GM12878 (cell line): ENCODE data around the gene ABCA3. TPM values are rescaled to one million over a fixed set of nuclear protein-coding genes. Genes with fewer than 3 reads are reported as not detected.

Experiments
- ATAC-seq: fragments of 200-7000 bp; cut with Tn5 transposase; 3 replicates; pipeline ENCODE4 v1.9.1; 2020; ENCODE audit warnings: mild to moderate bottlenecking, moderate library complexity
- BruUV-seq: library from RNA; stranded (reverse); fragments of 400-500 nt; replicated peaks from 2 replicates; lab custom pipeline; 2021; lab: Mats Ljungman, UMichigan
- CTCF ChIA-PET: fragments of 300-600 bp; sonication (Branson Sonifier 250); formaldehyde crosslinking; extraction: SDS; loops from one replicate; lab custom pipeline; 2021; ENCODE audit warnings: inconsistent platforms; lab: Yijun Ruan, JAX
- POLR2A ChIA-PET: fragments of 350-600 bp; formaldehyde crosslinking; extraction: SDS; loops from one replicate; lab custom pipeline; 2021; ENCODE audit warnings: inconsistent platforms; lab: Charles Lee
- RAD21 ChIA-PET: fragments of 300-600 bp; sonication (Branson Sonifier 250); formaldehyde crosslinking; loops from one replicate; lab custom pipeline; 2023; ENCODE audit warnings: antibody characterized with exemption; ENCODE audit not compliant: unreplicated experiment; lab: Charles Lee
- SMC1A ChIA-PET: fragments of 300-600 bp; sonication (Branson Sonifier 250); formaldehyde crosslinking; loops from one replicate; lab custom pipeline; 2023; ENCODE audit not compliant: unreplicated experiment, uncharacterized antibody; lab: Charles Lee
- DNase-seq: peaks from one replicate; pipeline ENCODE4 v3.0.0-alpha.2; 2011; ENCODE audit warnings: low read depth, low spot score
- FAIRE-seq: peaks from 3 replicates; lab custom pipeline; 2011; peaks lifted over from hg19 to GRCh38; lab: Jason Lieb, UNC
- H2AFZ ChIP-seq: 2 replicates; pipeline ENCODE4 v1.6.0; 2011; ENCODE audit warnings: low read depth, low read length, control low read depth; ENCODE audit not compliant: control insufficient read depth
- H3K27ac ChIP-seq: 2 replicates; pipeline ENCODE4 v1.5.1; 2011; ENCODE audit warnings: control low read depth; ENCODE audit not compliant: control insufficient read depth, insufficient read depth
- H3K27me3 ChIP-seq, 2 experiments: replicated peaks in 1 of 2; 2 replicates each; pipeline versions ENCODE4 v1.6.0 to v1.6.1; 2011; ENCODE audit warnings: low read length in 1 of 2; ENCODE audit not compliant: control insufficient read depth in 2 of 2, insufficient read depth in 2 of 2
- H3K36me3 ChIP-seq, 2 experiments: 2 replicates each; pipeline ENCODE4 v1.5.1; 2011; ENCODE audit warnings: low read length in 1 of 2; ENCODE audit not compliant: control insufficient read depth in 2 of 2, insufficient read depth in 2 of 2
- H3K4me1 ChIP-seq: 2 replicates; pipeline ENCODE4 v1.6.1; 2011; ENCODE audit warnings: mild to moderate bottlenecking, low read length, moderate library complexity, mixed read lengths; ENCODE audit not compliant: control insufficient read depth, insufficient read depth
- H3K4me2 ChIP-seq: 2 replicates; pipeline ENCODE4 v1.6.0; 2011; ENCODE audit warnings: control low read depth; ENCODE audit not compliant: control insufficient read depth, insufficient read depth
- H3K4me3 ChIP-seq: fragments of 200-600 bp; sonication (generic); 2 replicates; pipeline ENCODE4 v1.5.1; 2016
- H3K79me2 ChIP-seq: 2 replicates; pipeline ENCODE4 v1.6.0; 2011; ENCODE audit warnings: low read length; ENCODE audit not compliant: control insufficient read depth, insufficient read depth
- H3K9ac ChIP-seq: 2 replicates; pipeline ENCODE4 v1.8.0; 2011; ENCODE audit warnings: low read length, control low read depth, mixed read lengths; ENCODE audit not compliant: control insufficient read depth, insufficient read depth
- H3K9me3 ChIP-seq: replicated peaks from 3 replicates; pipeline ENCODE4 v1.5.1; 2011; ENCODE audit warnings: mild to moderate bottlenecking, low read length; ENCODE audit not compliant: control insufficient read depth, insufficient read depth
- H4K20me1 ChIP-seq: 2 replicates; pipeline ENCODE4 v1.6.0; 2011; ENCODE audit not compliant: control insufficient read depth, insufficient read depth
- BRCA1 ChIP-seq: IDR thresholded peaks from 2 replicates; pipeline ENCODE4 v1.6.1; 2011; ENCODE audit warnings: low read depth, low read length, improper control_type of control experiment
- CHD4 ChIP-seq: fragments of 200-600 bp; sonication (generic); IDR thresholded peaks from 2 replicates; pipeline ENCODE4 v1.6.1; 2016; ENCODE audit warnings: mild to moderate bottlenecking
- CREM ChIP-seq: IDR thresholded peaks from 2 replicates; pipeline ENCODE4 v1.6.1; 2014; ENCODE audit warnings: antibody characterized with exemption, low read depth
- GATAD2B ChIP-seq: fragments of 450-650 bp; conservative IDR thresholded peaks from 2 replicates; pipeline ENCODE4 v1.6.1; 2017; ENCODE audit warnings: low read depth, mild to moderate bottlenecking, moderate library complexity
- IRF5 ChIP-seq: fragments of 450-650 bp; IDR thresholded peaks from 2 replicates; pipeline ENCODE4 v1.6.1; 2017; ENCODE audit warnings: borderline replicate concordance
- JUNB ChIP-seq: IDR thresholded peaks from 2 replicates; pipeline ENCODE4 v1.6.1; 2016; ENCODE audit warnings: antibody characterized with exemption, mild to moderate bottlenecking
- KAT2A ChIP-seq: conservative IDR thresholded peaks from 2 replicates; pipeline ENCODE4 v1.6.1; 2011; ENCODE audit warnings: low read depth, low read length; ENCODE audit not compliant: control insufficient read depth
- LARP7 ChIP-seq: fragments of 450-650 bp; IDR thresholded peaks from 2 replicates; pipeline ENCODE4 v1.6.1; 2017; ENCODE audit warnings: mild to moderate bottlenecking
- NFIC ChIP-seq: IDR thresholded peaks from 2 replicates; pipeline ENCODE4 v1.6.1; 2012; ENCODE audit warnings: low read depth, mild to moderate bottlenecking, inconsistent platforms, low read length, moderate library complexity
- NR2C1 ChIP-seq: fragments of 450-650 bp; IDR thresholded peaks from 2 replicates; pipeline ENCODE4 v1.6.1; 2017; ENCODE audit warnings: antibody characterized with exemption, mild to moderate bottlenecking, moderate library complexity
- SMC3 ChIP-seq: IDR thresholded peaks from 2 replicates; pipeline ENCODE4 v1.6.1; 2011; ENCODE audit warnings: low read length, improper control_type of control experiment, borderline replicate concordance
- STAT3 ChIP-seq: IDR thresholded peaks from 2 replicates; pipeline ENCODE4 v1.6.1; 2011; ENCODE audit warnings: low read depth, low read length, improper control_type of control experiment
- WRNIP1 ChIP-seq: IDR thresholded peaks from 2 replicates; pipeline ENCODE4 v1.6.1; 2011; ENCODE audit warnings: low read depth, low read length, improper control_type of control experiment, borderline replicate concordance
- ZBTB33 ChIP-seq: fragments of 450-650 bp; IDR thresholded peaks from 2 replicates; pipeline ENCODE4 v1.6.1; 2017; ENCODE audit warnings: mild to moderate bottlenecking
- WGBS: methylation state at CpG from one replicate; pipeline ENCODE4 v1.1.6; 2016; ENCODE audit warnings: low lambda C conversion rate; ENCODE audit not compliant: insufficient replicate concordance, insufficient coverage; ENCODE audit errors: missing lambda C conversion rate; 5-methylcytosine and 5-hydroxymethylcytosine counted together
- in situ Hi-C: fragments of 300-500 bp; cut with MboI; formaldehyde crosslinking; loops from 9 replicates; pipeline ENCODE4 v1.14.3; 2018; ENCODE audit warnings: mixed read lengths
- intact Hi-C: fragments of 100-400 bp; cut with micrococcal nuclease; formaldehyde crosslinking; loops from one replicate; pipeline ENCODE4 v1.14.2; 2022; ENCODE audit not compliant: unreplicated experiment
- polyA plus RNA-seq, 11 experiments: library from polyadenylated mRNA; depleted of rRNA in 4 of 11; unstranded in 6 of 11; stranded (reverse) in 5 of 11; fragments of >200 nt; fragmentation: Nextera tagmentation in 4 of 11; fragmentation: Illumina TruSeq in 1 of 11; extraction: Ambion mirVana in 4 of 11; extraction: Trizol in 1 of 11; gene quantifications; 1 replicate in 1 of 11; 2 replicates in 10 of 11; pipeline versions ENCODE4 v1.2.1 to v1.2.3, GENCODE V29; 2011 to 2016; ENCODE audit warnings: inconsistent platforms in 2 of 11, missing spikeins in 2 of 11, low read depth in 1 of 11
- total RNA-seq, 4 experiments: library from RNA; depleted of rRNA in 3 of 4; stranded (reverse); fragments of >200 nt in 3 of 4; fragmentation: Illumina TruSeq in 1 of 4; extraction: Trizol in 1 of 4; gene quantifications; 2 replicates each; pipeline versions ENCODE4 v1.2.1 to v1.2.3, GENCODE V29; 2013 to 2021
- TF ChIP-seq, protein P1 (sequence below): IDR thresholded peaks from 2 replicates; pipeline ENCODE4 v1.6.1; 2012; ENCODE audit warnings: low read depth, low read length, improper control_type of control experiment

The ABCA3 gene
- total and polyA plus RNA-seq, 10 of the 15 experiments (the other 5 are each of a cell fraction or from before 2014, with no cell fraction given), result 0.71 to 17.6 (median 6.7) TPM

DNA sequence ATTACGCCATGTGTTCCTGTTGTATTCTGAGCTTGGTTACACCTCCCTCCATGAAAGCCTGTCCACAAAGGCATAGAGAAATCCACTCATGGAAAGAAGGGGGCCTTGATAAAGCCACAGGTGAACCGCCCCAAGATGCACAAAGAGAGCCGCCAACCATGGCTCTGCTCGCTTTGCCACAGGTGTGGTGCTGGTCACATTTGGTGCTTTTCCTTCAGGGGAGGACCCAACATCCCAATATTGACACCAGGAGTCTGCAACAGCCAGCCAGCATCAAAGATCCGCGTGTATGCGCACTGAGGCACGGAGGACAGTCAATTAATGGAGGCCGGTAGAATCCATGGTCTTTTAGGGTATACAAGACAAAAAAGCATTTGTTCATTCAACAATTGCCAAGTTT lies 7.3 kb downstream of the ABCA3 start:
- Histone ChIP-seq H3K4me2 (no peak overlapping the region), H3K27ac (no peak overlapping the region), H3K9me3 (no peaks in the 10 kb centered on the region), H3K4me3 (no peak overlapping the region), H3K36me3 (no peaks in the 10 kb centered on the region), H3K79me2 (no peaks in the 10 kb centered on the region), H4K20me1 (no peaks in the 10 kb centered on the region), H3K4me1 (no peaks in the 10 kb centered on the region), H3K27me3 (no peaks in the 10 kb centered on the region), H3K9ac (no peak overlapping the region), H2AFZ (no peak overlapping the region)
- intact Hi-C loops, result no loop called here
- ATAC-seq (no peak), DNase-seq (no peak), FAIRE-seq (no peak)
- no TSS peak for BruUV-seq
- no peak for TF ChIP-seq ZBTB33
- TF ChIP-seq BRCA1, result no peak
- TF ChIP-seq CHD4, result no peak
- no peak for TF ChIP-seq GATAD2B
- TF ChIP-seq NR2C1, result no peak
- TF ChIP-seq CREM, result no peak
- TF ChIP-seq, protein P1, sequence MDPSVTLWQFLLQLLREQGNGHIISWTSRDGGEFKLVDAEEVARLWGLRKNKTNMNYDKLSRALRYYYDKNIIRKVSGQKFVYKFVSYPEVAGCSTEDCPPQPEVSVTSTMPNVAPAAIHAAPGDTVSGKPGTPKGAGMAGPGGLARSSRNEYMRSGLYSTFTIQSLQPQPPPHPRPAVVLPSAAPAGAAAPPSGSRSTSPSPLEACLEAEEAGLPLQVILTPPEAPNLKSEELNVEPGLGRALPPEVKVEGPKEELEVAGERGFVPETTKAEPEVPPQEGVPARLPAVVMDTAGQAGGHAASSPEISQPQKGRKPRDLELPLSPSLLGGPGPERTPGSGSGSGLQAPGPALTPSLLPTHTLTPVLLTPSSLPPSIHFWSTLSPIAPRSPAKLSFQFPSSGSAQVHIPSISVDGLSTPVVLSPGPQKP, result no peak
- TF ChIP-seq SMC3, result no peak
- TF ChIP-seq NFIC, result no peak
- TF ChIP-seq KAT2A, result no peak
- TF ChIP-seq JUNB, result no peak
- TF ChIP-seq IRF5, result no peak
- TF ChIP-seq LARP7, result no peak
- TF ChIP-seq STAT3, result no peak
- no peak for TF ChIP-seq WRNIP1
- 95% methylated on average over 9 of the region's 9 CpGs for WGBS
- ChIA-PET SMC1A (no interaction called here), CTCF (no interaction called here), POLR2A (no interaction called here), RAD21 (no interaction called here)
- in situ Hi-C loops, result no loop called here
